ENCODE results near the gene ZDHHC24. TPM values are rescaled to one million over a fixed set of nuclear protein-coding genes. Genes with fewer than 3 reads are reported as not detected.

The ZDHHC24 gene
- total and polyA plus RNA-seq, 10 of the 15 experiments (the other 5 are each of a cell fraction or from before 2014, with no cell fraction given), result 0.86 to 17.5 (median 6.8) TPM

GRCh38 chr11:66562907-66563583, 17.2 kb upstream of the ZDHHC24 start:
- ATAC-seq, result no peak
- Histone ChIP-seq H3K4me3 (no peak overlapping the region), H3K36me3 (ENCODE audit: control insufficient read depth in 2 of 2, insufficient read depth in 2 of 2, low read length in 1 of 2) (no peaks in the 10 kb centered on the region), H3K79me2 (ENCODE audit: control insufficient read depth, insufficient read depth, low read length) (no peaks in the 10 kb centered on the region), H3K9ac (ENCODE audit: control insufficient read depth, insufficient read depth, low read length) (no peak overlapping the region), H4K20me1 (ENCODE audit: control insufficient read depth, insufficient read depth) (no peaks in the 10 kb centered on the region), H3K4me1 (ENCODE audit: control insufficient read depth, insufficient read depth, low read length) (no peaks in the 10 kb centered on the region), H3K27ac (ENCODE audit: control insufficient read depth, insufficient read depth) (no peak overlapping the region), H3K27me3 (replicated peaks in 1 of 2; ENCODE audit: control insufficient read depth in 2 of 2, insufficient read depth in 2 of 2, low read length in 1 of 2) (peaks cover 0 to 6% of the 10 kb centered on the region in 2 experiments; a peak in 3 of 4 replicates), H3K4me2 (ENCODE audit: control insufficient read depth, insufficient read depth) (no peak overlapping the region), H2AFZ (ENCODE audit: control insufficient read depth, low read depth, low read length) (no peak overlapping the region), H3K9me3 (replicated peaks; ENCODE audit: control insufficient read depth, insufficient read depth, low read length) (no peaks in the 10 kb centered on the region)
- ChIA-PET POLR2A (no interaction called here), RAD21 (ENCODE audit: unreplicated experiment) (interaction anchor here (1.0 kb wide), 1 partner anchor 116 kb away, joined by 3 read pairs; no protein-coding TSS in a partner anchor), CTCF (interaction anchor here (0.9 kb wide), 1 partner anchor 115 kb away, joined by 4 read pairs; no protein-coding TSS in a partner anchor), SMC1A (ENCODE audit: uncharacterized antibody, unreplicated experiment) (no interaction called here)
- intact Hi-C loops (cut with micrococcal nuclease; ENCODE audit: unreplicated experiment), result no loop called here
- no TSS peak for BruUV-seq (replicated peaks)
- in situ Hi-C loops (cut with MboI), result no loop called here
- no peak for DNase-seq (ENCODE audit: low read depth, low spot score)
- no peak for FAIRE-seq
- TF ChIP-seq MTA3 (IDR thresholded peaks at IDR 0.05; ENCODE audit: borderline replicate concordance, low read length), result no peak
- TF ChIP-seq RAD51 (IDR thresholded peaks at IDR 0.05), result no peak
- TF ChIP-seq CHD4 (IDR thresholded peaks at IDR 0.05), result no peak
- TF ChIP-seq ATF7 (IDR thresholded peaks at IDR 0.05; ENCODE audit: low read depth), result no peak
- WGBS (ENCODE audit: insufficient coverage, insufficient replicate concordance, low lambda C conversion rate, missing lambda C conversion rate), result 53% methylated on average over 20 of the region's 20 CpGs

- RAD21 ChIA-PET (ENCODE audit: unreplicated experiment), result interaction anchor here (1.0 kb wide), 1 partner anchor 116 kb away, joined by 3 read pairs; no protein-coding TSS in a partner anchor
- no TSS peak for BruUV-seq (replicated peaks)
- H3K9me3 ChIP-seq (replicated peaks; ENCODE audit: control insufficient read depth, insufficient read depth, low read length), result no peaks in the 10 kb centered on the region
Observed at GRCh38 chr11:66562275-66562674, 16.4 kb upstream of the ZDHHC24 start.

More at GRCh38 chr11:66562275-66562674, 16.4 kb upstream of the ZDHHC24 start:
- intact Hi-C loops (cut with micrococcal nuclease; ENCODE audit: unreplicated experiment) (no loop called here), in situ Hi-C loops (cut with MboI) (no loop called here)
- H2AFZ ChIP-seq (ENCODE audit: control insufficient read depth, low read depth, low read length), result no peak overlapping the region
- H3K27me3 ChIP-seq (replicated peaks in 1 of 2; ENCODE audit: control insufficient read depth in 2 of 2, insufficient read depth in 2 of 2, low read length in 1 of 2), result peaks cover 0 to 1% of the 10 kb centered on the region in 2 experiments; a peak in 2 of 4 replicates
- ATAC-seq (no peak), DNase-seq (ENCODE audit: low read depth, low spot score) (no peak), FAIRE-seq (no peak)
- no peak overlapping the region for H3K9ac ChIP-seq (ENCODE audit: control insufficient read depth, insufficient read depth, low read length)
- TF ChIP-seq JUND (IDR thresholded peaks at IDR 0.05; ENCODE audit: low read depth, low read length) (no peak), ETV6 (conservative IDR thresholded peaks at IDR 0.05 in 1 of 2, IDR thresholded peaks at IDR 0.05 in 1 of 2; ENCODE audit: borderline replicate concordance in 1 of 2, low read depth in 1 of 2) (no peak), SREBF2 (IDR thresholded peaks at IDR 0.05; ENCODE audit: low read length) (no peak), SIN3A (IDR thresholded peaks at IDR 0.05; ENCODE audit: low read depth, low read length) (no peak), ZNF217 (IDR thresholded peaks at IDR 0.05) (no peak), HCFC1 (IDR thresholded peaks at IDR 0.05; ENCODE audit: low read length) (no peak), SREBF1 (IDR thresholded peaks at IDR 0.05; ENCODE audit: low read length) (no peak), USF2 (IDR thresholded peaks at IDR 0.05; ENCODE audit: borderline replicate concordance, low read depth, low read length) (no peak)
- H3K36me3 ChIP-seq (ENCODE audit: control insufficient read depth in 2 of 2, insufficient read depth in 2 of 2, low read length in 1 of 2), result no peaks in the 10 kb centered on the region
- SMC1A ChIA-PET (ENCODE audit: uncharacterized antibody, unreplicated experiment), result no interaction called here
- no peak overlapping the region for H3K27ac ChIP-seq (ENCODE audit: control insufficient read depth, insufficient read depth)
- no peak overlapping the region for H3K4me2 ChIP-seq (ENCODE audit: control insufficient read depth, insufficient read depth)
- whole genome bisulfite sequencing (ENCODE audit: insufficient coverage, insufficient replicate concordance, low lambda C conversion rate, missing lambda C conversion rate), result 19% methylated on average over 2 of the region's 2 CpGs
- H3K79me2 ChIP-seq (ENCODE audit: control insufficient read depth, insufficient read depth, low read length), result no peaks in the 10 kb centered on the region
- no peaks in the 10 kb centered on the region for H3K4me1 ChIP-seq (ENCODE audit: control insufficient read depth, insufficient read depth, low read length)
- H4K20me1 ChIP-seq (ENCODE audit: control insufficient read depth, insufficient read depth), result no peaks in the 10 kb centered on the region
- POLR2A ChIA-PET, result no interaction called here
- CTCF ChIA-PET, result interaction anchor here (0.9 kb wide), 1 partner anchor 17 kb away, joined by 3 read pairs; the partner anchor contains the start of gene ZDHHC24
- H3K4me3 ChIP-seq, result no peak overlapping the region

All from GM12878 (cell line).